ENCODE results near the gene CAP1. TPM values are rescaled to one million over a fixed set of nuclear protein-coding genes. Genes with fewer than 3 reads are reported as not detected.

The CAP1 gene
- total and polyA plus RNA-seq, 2 of the 13 experiments (the other 11 are each of a cell fraction or from before 2014, with no cell fraction given): 174 to 195 TPM

GRCh38 chr1:40096977-40097782 lies 56.7 kb downstream of the CAP1 start, which contains the start of gene PPT1 (continued):
- peak; percentile 91; the same call in 1 of the 2 replicates for TF ChIP-seq ZNF547 (CRISPR knock-in tag; IDR thresholded peaks at IDR 0.05)
- TF ChIP-seq ETS1 (CRISPR knock-in tag; IDR thresholded peaks at IDR 0.05): no peak
- peak; percentile 74; the same call in 1 of the 2 replicates for TF ChIP-seq ZNF292 (CRISPR knock-in tag; IDR thresholded peaks at IDR 0.05; ENCODE audit: borderline replicate concordance, low read depth)
- TF ChIP-seq SNAPC2 (CRISPR knock-in tag; IDR thresholded peaks at IDR 0.05): peak; percentile 69; the same call in 1 of the 2 replicates
- peak; percentile 65 for TF ChIP-seq JARID2 (CRISPR knock-in tag; IDR thresholded peaks at IDR 0.05; ENCODE audit: insufficient replicate concordance)
- TF ChIP-seq DNMT3B (CRISPR knock-in tag; conservative IDR thresholded peaks at IDR 0.05): peak; percentile 57; the same call in 1 of the 2 replicates
- TF ChIP-seq SYNCRIP (IDR thresholded peaks at IDR 0.05; ENCODE audit: insufficient read depth, low read depth, low read length): no peak
- TF ChIP-seq ZNF562 (CRISPR knock-in tag; IDR thresholded peaks at IDR 0.05; ENCODE audit: borderline replicate concordance): peak; percentile 42; the same call in 1 of the 2 replicates
- no peak for TF ChIP-seq KIAA2018 (CRISPR knock-in tag; IDR thresholded peaks at IDR 0.05; ENCODE audit: borderline replicate concordance)
- peak; percentile 83; the same call in 1 of the 2 replicates for TF ChIP-seq SAFB2 (CRISPR knock-in tag; IDR thresholded peaks at IDR 0.05; ENCODE audit: borderline replicate concordance, low read depth)
- peak; percentile 86 for TF ChIP-seq PHF8 (CRISPR knock-in tag; IDR thresholded peaks at IDR 0.05)
- TF ChIP-seq DR1 (CRISPR knock-in tag; IDR thresholded peaks at IDR 0.05): no peak
- peak; percentile 47 for TF ChIP-seq FOSL2 (CRISPR knock-in tag; IDR thresholded peaks at IDR 0.05)
- TF ChIP-seq KLF6 (CRISPR knock-in tag; IDR thresholded peaks at IDR 0.05): peak; percentile 83
- TF ChIP-seq FOXA1 (IDR thresholded peaks at IDR 0.05): no peak
- TF ChIP-seq FOXA1 (CRISPR knock-in tag; IDR thresholded peaks at IDR 0.05): no peak
- no peak for TF ChIP-seq CEBPB (IDR thresholded peaks at IDR 0.05; ENCODE audit: borderline replicate concordance, low read depth, low read length)
- no peak for TF ChIP-seq ZNF121 (CRISPR knock-in tag; IDR thresholded peaks at IDR 0.05)
- TF ChIP-seq ZNF225 (CRISPR knock-in tag; IDR thresholded peaks at IDR 0.05): peak; percentile 81; the same call in 1 of the 2 replicates
- peak; percentile 42; the same call in 1 of the 2 replicates for TF ChIP-seq ELF3 (CRISPR knock-in tag; IDR thresholded peaks at IDR 0.05)
- peak; percentile 51 for TF ChIP-seq ZNF143 (CRISPR knock-in tag; IDR thresholded peaks at IDR 0.05)
